Heart left ventricle (tissue), 13 donors: Measurements from ENCODE around the gene BARX1.

Experiments used
- POLR2A ChIP-seq, 2 donors: fragments of 450-650 bp; IDR thresholded peaks; one replicate each; pipeline ENCODE4 v1.6.1; 2017; ENCODE audit warnings: antibody characterized with exemption in 2 of 2, mild to moderate bottlenecking in 2 of 2, moderate library complexity in 2 of 2
- TF ChIP-seq, protein P1 (sequence below), 12 donors: fragments of 200-600 bp; sonication (generic) in 4 of 12; IDR thresholded peaks; one replicate each; pipeline versions ENCODE4 v1.5.0 to v1.8.0; 2018 to 2022; ENCODE audit warnings: antibody characterized with exemption in 12 of 12, mild to moderate bottlenecking in 5 of 12
- donor health status: ischemic (EF 13 %, LVEDD 7.1; RV severe dilation, severe dysfunction).
- donor health status: DM: no; HTN: yes; CAD: no.
- donor health status: DM: no; HTN: no; CAD: no.
- donor health status: ischemic (EF 25% LVEDD 6.9; RV normal size, moderate dysfunction).
- donor health status: ischemic (EF 25% LVEDD 5.7; RV mildly dilated, moderate dysfunction).
- donor health status: ischemic (EF 35%, LVEDD 5.7; RV mildly dilated, moderate dysfunction).
- donor health status: nonischemic (EF 11% LVEDD 7.7; RV severe dilation, severe dysfunction).
- donor health status: DM: yes; HTN: yes; CAD: no.
- donor health status: PGD.
- donor health status: ischemic (EF 29% LVEDD 5.4; RV normal size, mild dysfunction).
- donor health status: nonischemic (EF 23%, LVEDD 6.1; RV moderate dilation, normal function).

DNA sequence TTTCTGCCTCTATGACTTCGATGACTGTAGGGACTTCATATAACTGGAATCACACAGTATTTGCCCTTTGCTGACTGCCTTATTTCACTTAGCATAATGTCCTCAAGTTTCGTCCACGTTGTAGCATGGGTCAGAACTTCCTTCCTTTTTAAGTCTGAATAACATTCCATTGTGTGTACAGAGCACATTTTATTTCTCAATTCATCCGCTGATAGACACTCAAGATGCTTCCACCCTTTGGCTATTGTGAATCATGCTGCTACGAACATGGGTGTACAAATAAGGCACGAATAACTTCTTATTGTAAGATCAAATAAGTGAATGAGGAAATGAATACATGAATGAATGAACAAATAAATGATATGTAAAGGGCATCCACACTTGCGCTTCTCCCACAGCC lies 13.0 kb downstream of the BARX1 start:
- TF ChIP-seq POLR2A (IDR thresholded peaks at IDR 0.05): no peak
- TF ChIP-seq, protein P1, sequence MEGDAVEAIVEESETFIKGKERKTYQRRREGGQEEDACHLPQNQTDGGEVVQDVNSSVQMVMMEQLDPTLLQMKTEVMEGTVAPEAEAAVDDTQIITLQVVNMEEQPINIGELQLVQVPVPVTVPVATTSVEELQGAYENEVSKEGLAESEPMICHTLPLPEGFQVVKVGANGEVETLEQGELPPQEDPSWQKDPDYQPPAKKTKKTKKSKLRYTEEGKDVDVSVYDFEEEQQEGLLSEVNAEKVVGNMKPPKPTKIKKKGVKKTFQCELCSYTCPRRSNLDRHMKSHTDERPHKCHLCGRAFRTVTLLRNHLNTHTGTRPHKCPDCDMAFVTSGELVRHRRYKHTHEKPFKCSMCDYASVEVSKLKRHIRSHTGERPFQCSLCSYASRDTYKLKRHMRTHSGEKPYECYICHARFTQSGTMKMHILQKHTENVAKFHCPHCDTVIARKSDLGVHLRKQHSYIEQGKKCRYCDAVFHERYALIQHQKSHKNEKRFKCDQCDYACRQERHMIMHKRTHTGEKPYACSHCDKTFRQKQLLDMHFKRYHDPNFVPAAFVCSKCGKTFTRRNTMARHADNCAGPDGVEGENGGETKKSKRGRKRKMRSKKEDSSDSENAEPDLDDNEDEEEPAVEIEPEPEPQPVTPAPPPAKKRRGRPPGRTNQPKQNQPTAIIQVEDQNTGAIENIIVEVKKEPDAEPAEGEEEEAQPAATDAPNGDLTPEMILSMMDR (IDR thresholded peaks at IDR 0.05): no peak
